Stimulated activated CD8-positive, alpha-beta memory T cell treated with anti-CD3 and anti-CD28 coated beads, Interleukin-15, amount 100 ng/mL, for 48 hours (primary cell): ENCODE data around the gene RNF130.
A peak's percentile ranks its signal among the peaks of the same experiment; 100 is the strongest.

Experiments
- DNase-seq, 2 donors: peaks; one replicate each; pipeline ENCODE4 v3.0.0-alpha.2; 2020; ENCODE audit warnings: low read depth in 2 of 2

Gene RNF130

GRCh38 chr5:179916523-179916922, 155.0 kb downstream of the RNF130 start:
- no peak for DNase-seq

- no peak for DNase-seq
Observed at GRCh38 chr5:179915406-179915935, 156.1 kb downstream of the RNF130 start.

GRCh38 chr5:179914032-179914755, 157.4 kb downstream of the RNF130 start:
- DNase-seq, result no peak

GRCh38 chr5:179913461-179913860, 158.1 kb downstream of the RNF130 start:
- no peak for DNase-seq

GRCh38 chr5:179912951-179913350, 158.6 kb downstream of the RNF130 start:
- DNase-seq, result no peak

- no peak for DNase-seq
Observed at GRCh38 chr5:179912386-179912785, 159.2 kb downstream of the RNF130 start.

- no peak for DNase-seq
Observed at GRCh38 chr5:179909224-179909623, 162.3 kb downstream of the RNF130 start.

GRCh38 chr5:179908528-179908927, 163.0 kb downstream of the RNF130 start:
- DNase-seq, result no peak

- DNase-seq, result peak; percentile 48 to 51
Observed at GRCh38 chr5:179907556-179908324, 163.8 kb downstream of the RNF130 start, which contains the start of gene TBC1D9B. TSS of gene TBC1D9B (minus strand) at chr5:179907897. CDS start at chr5:179907821, 76 bp downstream.

- DNase-seq, result no peak
Observed at GRCh38 chr5:179906795-179907555, 164.6 kb downstream of the RNF130 start.

GRCh38 chr5:179906294-179906794, 165.2 kb downstream of the RNF130 start:
- no peak for DNase-seq

- no peak for DNase-seq
Observed at GRCh38 chr5:179905161-179905560, 166.4 kb downstream of the RNF130 start.
